PFSK-1 (cell line): ENCODE measurements around the gene ASB16.

ENCODE experiments used
- FOXP2 ChIP-seq: optimal IDR thresholded peaks from 2 replicates; pipeline ENCODE3; 2011; ENCODE audit warnings: borderline replicate concordance, control low read depth, inconsistent platforms; ENCODE audit not compliant: insufficient read depth; ENCODE audit errors: extremely low read length, extremely low read depth
- POLR2AphosphoS5 ChIP-seq: IDR thresholded peaks from 2 replicates; pipeline ENCODE4 v1.6.1; 2012; ENCODE audit warnings: low read depth, mild to moderate bottlenecking, control low read depth, low read length, moderate library complexity
- REST ChIP-seq, 2 experiments: IDR thresholded peaks; 2 replicates each; pipeline versions ENCODE4 v1.6.1 to v1.8.0; 2011 to 2012; ENCODE audit warnings: low read depth in 2 of 2, low read length in 2 of 2, control low read depth in 1 of 2, inconsistent platforms in 1 of 2, mild to moderate bottlenecking in 1 of 2, moderate library complexity in 1 of 2; ENCODE audit not compliant: insufficient read depth in 1 of 2
- SIN3A ChIP-seq: IDR thresholded peaks from 2 replicates; pipeline ENCODE4 v1.6.1; 2012; ENCODE audit warnings: mild to moderate bottlenecking, low read length, moderate library complexity, borderline replicate concordance; ENCODE audit not compliant: insufficient read depth
- TAF1 ChIP-seq: IDR thresholded peaks from 2 replicates; pipeline ENCODE4 v1.6.1; 2012; ENCODE audit warnings: low read length, control low read depth, borderline replicate concordance; ENCODE audit not compliant: insufficient read depth

The ASB16 gene

DNA sequence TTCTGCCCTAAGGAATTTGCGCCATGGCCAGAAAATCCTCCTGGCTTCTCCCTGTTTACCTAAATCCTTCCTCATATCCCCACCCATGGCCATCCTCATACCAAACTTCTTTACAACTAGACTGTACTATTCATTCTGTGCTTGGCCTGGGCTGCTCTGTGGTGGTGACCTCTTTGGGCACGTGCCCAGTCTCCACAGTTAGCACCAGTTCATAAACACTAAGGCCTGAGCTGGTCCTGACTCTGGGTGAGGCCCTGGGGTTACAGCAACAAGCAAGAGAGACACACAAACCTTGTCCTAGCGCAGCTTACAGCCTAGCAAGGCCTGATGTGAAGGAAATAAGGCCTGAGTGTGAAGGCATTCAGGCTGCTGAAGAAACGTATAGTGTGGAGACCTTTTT lies 32.3 kb downstream of the ASB16 start:
- TF ChIP-seq REST (IDR thresholded peaks at IDR 0.05; ENCODE audit: insufficient read depth in 1 of 2, low read depth in 2 of 2, low read length in 2 of 2) (no peak), FOXP2 (no peak), POLR2AphosphoS5 (no peak), TAF1 (no peak), SIN3A (no peak)

DNA sequence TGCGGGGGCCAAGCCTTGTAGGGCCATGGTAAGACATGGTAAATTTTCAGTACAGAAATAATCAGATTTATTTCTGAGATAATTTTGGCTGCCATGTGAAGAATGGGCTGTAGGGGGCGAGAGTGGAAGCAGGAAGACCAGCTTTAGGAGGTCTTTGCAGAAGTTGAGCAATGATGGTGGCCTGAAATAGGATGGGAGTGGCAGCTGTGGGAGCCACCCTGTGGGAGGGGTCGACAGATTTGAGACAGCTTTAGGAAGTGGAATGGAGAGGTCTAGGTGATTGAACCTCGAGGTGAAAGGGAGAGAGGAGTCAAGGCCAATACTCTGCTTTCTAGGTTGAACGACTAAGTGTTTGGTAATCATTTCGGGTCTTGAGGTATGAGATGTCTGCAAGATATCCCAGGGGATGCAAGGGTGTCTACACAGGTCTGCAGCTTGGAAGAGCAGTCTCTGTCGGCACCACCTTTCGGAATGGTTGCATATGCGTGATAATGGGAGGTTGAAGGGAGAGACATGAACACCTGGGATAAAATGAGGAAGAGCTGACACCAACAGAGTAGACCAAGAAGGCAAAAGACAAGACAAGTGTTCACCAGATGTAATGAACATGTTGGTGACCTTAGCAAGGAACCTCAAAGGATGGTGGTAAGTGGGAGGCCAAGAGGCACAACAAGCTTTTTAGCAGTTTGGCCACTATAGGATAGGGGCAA lies 33.4 kb downstream of the ASB16 start:
- TF ChIP-seq SIN3A: no peak
- TF ChIP-seq POLR2AphosphoS5: no peak
- TF ChIP-seq TAF1: no peak
- TF ChIP-seq FOXP2: no peak
- TF ChIP-seq REST (IDR thresholded peaks at IDR 0.05; ENCODE audit: insufficient read depth in 1 of 2, low read depth in 2 of 2, low read length in 2 of 2): no peak

DNA sequence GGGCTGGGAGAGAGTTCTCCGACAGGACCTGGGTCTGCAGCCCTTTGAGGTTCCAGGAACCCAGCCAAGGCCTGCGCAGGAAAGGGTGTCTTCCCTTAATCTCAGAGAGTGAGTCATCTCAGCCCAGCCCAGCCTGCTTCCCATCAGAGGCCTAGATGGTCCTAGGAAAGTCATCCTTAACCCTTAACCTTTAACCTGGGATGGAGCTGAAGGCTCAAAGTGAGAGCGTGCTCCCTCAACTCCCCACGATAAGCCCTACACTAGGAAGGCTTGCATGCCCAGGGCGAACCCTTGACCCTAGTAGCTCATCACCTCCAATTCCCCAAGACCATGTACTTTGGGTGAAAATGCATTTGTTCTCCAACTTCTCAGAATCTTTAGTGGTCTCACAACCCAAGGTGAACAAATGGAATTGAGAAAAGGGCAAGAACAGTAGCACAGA lies 34.0 kb downstream of the ASB16 start:
- TF ChIP-seq POLR2AphosphoS5 (no peak; the same call in 1 of the 2 replicates), TAF1 (no peak), REST (IDR thresholded peaks at IDR 0.05; ENCODE audit: insufficient read depth in 1 of 2, low read depth in 2 of 2, low read length in 2 of 2) (no peak), FOXP2 (no peak), SIN3A (no peak)

- TF ChIP-seq FOXP2 (no peak), POLR2AphosphoS5 (no peak; the same call in 1 of the 2 replicates), SIN3A (0 out of 2 replicates have a peak, but pooled peaks have one; percentile 22)
Measured at GRCh38 chr17:44205962-44206824, 35.7 kb downstream of the ASB16 start.

- no peak for TF ChIP-seq FOXP2
- TF ChIP-seq SIN3A: no peak
- TF ChIP-seq TAF1: no peak
- no peak for TF ChIP-seq REST (IDR thresholded peaks at IDR 0.05; ENCODE audit: insufficient read depth in 1 of 2, low read depth in 2 of 2, low read length in 2 of 2)
- no peak for TF ChIP-seq POLR2AphosphoS5
Measured at GRCh38 chr17:44206825-44207155, 36.3 kb downstream of the ASB16 start.
